ENCODE data around the gene LRRC52.

DNA sequence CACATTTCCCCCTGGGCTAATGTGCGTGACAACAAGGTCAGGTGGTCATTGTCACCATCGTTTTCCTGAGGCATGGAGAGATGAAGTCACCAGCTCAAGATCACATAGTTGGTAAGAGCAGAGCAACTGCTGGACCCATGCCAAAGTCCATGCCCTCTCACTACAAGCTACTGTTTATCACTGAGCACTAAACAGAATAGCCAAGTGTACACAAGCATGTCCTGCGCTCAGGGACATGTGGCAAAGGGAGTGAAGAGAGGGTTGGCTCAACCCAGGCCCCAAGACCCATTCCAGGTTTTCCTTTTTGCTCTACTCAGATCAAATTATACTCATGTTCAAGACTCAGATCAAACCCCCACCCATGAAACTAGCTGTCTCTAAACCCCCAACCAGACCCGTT, 20.8 kb downstream of the LRRC52 start:
- TF ChIP-seq YY1 (IDR thresholded peaks at IDR 0.05) (no peak), FOXA1 (IDR thresholded peaks at IDR 0.05) (no peak), EGR1 (IDR thresholded peaks at IDR 0.05; ENCODE audit: low read depth in 2 of 2) (no peak), JUND (IDR thresholded peaks at IDR 0.05) (no peak), TAF1 (conservative IDR thresholded peaks at IDR 0.05) (no peak)
- TF ChIP-seq, protein P1, sequence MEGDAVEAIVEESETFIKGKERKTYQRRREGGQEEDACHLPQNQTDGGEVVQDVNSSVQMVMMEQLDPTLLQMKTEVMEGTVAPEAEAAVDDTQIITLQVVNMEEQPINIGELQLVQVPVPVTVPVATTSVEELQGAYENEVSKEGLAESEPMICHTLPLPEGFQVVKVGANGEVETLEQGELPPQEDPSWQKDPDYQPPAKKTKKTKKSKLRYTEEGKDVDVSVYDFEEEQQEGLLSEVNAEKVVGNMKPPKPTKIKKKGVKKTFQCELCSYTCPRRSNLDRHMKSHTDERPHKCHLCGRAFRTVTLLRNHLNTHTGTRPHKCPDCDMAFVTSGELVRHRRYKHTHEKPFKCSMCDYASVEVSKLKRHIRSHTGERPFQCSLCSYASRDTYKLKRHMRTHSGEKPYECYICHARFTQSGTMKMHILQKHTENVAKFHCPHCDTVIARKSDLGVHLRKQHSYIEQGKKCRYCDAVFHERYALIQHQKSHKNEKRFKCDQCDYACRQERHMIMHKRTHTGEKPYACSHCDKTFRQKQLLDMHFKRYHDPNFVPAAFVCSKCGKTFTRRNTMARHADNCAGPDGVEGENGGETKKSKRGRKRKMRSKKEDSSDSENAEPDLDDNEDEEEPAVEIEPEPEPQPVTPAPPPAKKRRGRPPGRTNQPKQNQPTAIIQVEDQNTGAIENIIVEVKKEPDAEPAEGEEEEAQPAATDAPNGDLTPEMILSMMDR (IDR thresholded peaks at IDR 0.05; ENCODE audit: low read depth, low read length, missing input control) = no peak
- TF ChIP-seq, protein P2, sequence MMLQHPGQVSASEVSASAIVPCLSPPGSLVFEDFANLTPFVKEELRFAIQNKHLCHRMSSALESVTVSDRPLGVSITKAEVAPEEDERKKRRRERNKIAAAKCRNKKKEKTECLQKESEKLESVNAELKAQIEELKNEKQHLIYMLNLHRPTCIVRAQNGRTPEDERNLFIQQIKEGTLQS (IDR thresholded peaks at IDR 0.05) = no peak
- TF ChIP-seq, protein P3, sequence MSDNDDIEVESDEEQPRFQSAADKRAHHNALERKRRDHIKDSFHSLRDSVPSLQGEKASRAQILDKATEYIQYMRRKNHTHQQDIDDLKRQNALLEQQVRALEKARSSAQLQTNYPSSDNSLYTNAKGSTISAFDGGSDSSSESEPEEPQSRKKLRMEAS (IDR thresholded peaks at IDR 0.05) = no peak
